HL-60 (cell line): Measurements from ENCODE around the gene CEBPB.

Experiments used
- DNase-seq, 2 experiments: peaks; one replicate each; pipeline ENCODE4 v3.0.0-alpha.2; 2010 to 2020; ENCODE audit warnings: low read depth in 1 of 2, low spot score in 1 of 2
- H3K27ac ChIP-seq: fragments of 250-450 bp; sonication (Bioruptor Pico); replicated peaks from 2 replicates; pipeline ENCODE4 v1.5.1; 2020; ENCODE audit warnings: mild to moderate bottlenecking, moderate library complexity
- H3K27me3 ChIP-seq: fragments of 250-450 bp; sonication (Bioruptor Pico); 2 replicates; pipeline ENCODE4 v1.5.1; 2021; ENCODE audit warnings: mild to moderate bottlenecking, moderate library complexity; ENCODE audit not compliant: insufficient read depth, poor library complexity, severe bottlenecking
- H3K4me3 ChIP-seq: replicated peaks from 2 replicates; pipeline ENCODE4 v1.5.1; 2011; ENCODE audit warnings: mild to moderate bottlenecking, control low read depth, low read length; ENCODE audit not compliant: insufficient read depth
- GABPA ChIP-seq: IDR thresholded peaks from 2 replicates; pipeline ENCODE4 v1.6.1; 2012; ENCODE audit warnings: low read depth
- POLR2AphosphoS5 ChIP-seq: IDR thresholded peaks from 2 replicates; pipeline ENCODE4 v1.6.1; 2012; ENCODE audit warnings: low read depth
- SPI1 ChIP-seq: IDR thresholded peaks from 2 replicates; pipeline ENCODE4 v1.6.1; 2012; ENCODE audit warnings: low read depth, mild to moderate bottlenecking, borderline replicate concordance
- TF ChIP-seq, protein P1 (sequence below): IDR thresholded peaks from one replicate; pipeline ENCODE4 v1.5.1; 2011; ENCODE audit warnings: low read length, control low read depth, inconsistent platforms; ENCODE audit not compliant: insufficient read depth
- TF ChIP-seq, protein P2 (sequence below): IDR thresholded peaks from 2 replicates; pipeline ENCODE4 v1.6.1; 2012; ENCODE audit warnings: low read depth; ENCODE audit not compliant: insufficient replicate concordance

CEBPB gene

DNA sequence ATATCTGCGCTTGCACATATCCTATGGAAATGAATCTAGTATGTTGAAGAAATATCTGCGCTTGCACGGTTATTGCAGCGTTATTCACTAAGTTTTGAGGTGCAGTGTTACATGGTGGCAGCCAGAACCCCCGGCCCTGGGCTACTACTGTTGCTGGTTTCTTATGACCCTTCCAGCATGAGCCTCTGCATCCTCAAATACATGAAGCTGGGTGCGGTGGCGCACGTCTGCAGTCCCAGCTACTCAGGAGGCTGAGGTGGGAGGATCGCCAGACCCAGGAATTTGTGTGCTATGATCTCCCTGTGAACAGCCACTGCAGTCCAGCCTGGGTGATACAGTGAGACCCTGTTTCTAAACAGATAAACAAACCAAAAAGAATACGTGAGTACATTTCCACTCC lies 9.3 kb upstream of the CEBPB start:
- Histone ChIP-seq H3K27ac (no peak overlapping the region), H3K4me3 (no peak overlapping the region), H3K27me3 (no peaks in the 10 kb centered on the region)
- DNase-seq = no peak
- no peak for TF ChIP-seq SPI1
- TF ChIP-seq GABPA = no peak
- TF ChIP-seq, protein P1, sequence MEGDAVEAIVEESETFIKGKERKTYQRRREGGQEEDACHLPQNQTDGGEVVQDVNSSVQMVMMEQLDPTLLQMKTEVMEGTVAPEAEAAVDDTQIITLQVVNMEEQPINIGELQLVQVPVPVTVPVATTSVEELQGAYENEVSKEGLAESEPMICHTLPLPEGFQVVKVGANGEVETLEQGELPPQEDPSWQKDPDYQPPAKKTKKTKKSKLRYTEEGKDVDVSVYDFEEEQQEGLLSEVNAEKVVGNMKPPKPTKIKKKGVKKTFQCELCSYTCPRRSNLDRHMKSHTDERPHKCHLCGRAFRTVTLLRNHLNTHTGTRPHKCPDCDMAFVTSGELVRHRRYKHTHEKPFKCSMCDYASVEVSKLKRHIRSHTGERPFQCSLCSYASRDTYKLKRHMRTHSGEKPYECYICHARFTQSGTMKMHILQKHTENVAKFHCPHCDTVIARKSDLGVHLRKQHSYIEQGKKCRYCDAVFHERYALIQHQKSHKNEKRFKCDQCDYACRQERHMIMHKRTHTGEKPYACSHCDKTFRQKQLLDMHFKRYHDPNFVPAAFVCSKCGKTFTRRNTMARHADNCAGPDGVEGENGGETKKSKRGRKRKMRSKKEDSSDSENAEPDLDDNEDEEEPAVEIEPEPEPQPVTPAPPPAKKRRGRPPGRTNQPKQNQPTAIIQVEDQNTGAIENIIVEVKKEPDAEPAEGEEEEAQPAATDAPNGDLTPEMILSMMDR = no peak
- TF ChIP-seq, protein P2, sequence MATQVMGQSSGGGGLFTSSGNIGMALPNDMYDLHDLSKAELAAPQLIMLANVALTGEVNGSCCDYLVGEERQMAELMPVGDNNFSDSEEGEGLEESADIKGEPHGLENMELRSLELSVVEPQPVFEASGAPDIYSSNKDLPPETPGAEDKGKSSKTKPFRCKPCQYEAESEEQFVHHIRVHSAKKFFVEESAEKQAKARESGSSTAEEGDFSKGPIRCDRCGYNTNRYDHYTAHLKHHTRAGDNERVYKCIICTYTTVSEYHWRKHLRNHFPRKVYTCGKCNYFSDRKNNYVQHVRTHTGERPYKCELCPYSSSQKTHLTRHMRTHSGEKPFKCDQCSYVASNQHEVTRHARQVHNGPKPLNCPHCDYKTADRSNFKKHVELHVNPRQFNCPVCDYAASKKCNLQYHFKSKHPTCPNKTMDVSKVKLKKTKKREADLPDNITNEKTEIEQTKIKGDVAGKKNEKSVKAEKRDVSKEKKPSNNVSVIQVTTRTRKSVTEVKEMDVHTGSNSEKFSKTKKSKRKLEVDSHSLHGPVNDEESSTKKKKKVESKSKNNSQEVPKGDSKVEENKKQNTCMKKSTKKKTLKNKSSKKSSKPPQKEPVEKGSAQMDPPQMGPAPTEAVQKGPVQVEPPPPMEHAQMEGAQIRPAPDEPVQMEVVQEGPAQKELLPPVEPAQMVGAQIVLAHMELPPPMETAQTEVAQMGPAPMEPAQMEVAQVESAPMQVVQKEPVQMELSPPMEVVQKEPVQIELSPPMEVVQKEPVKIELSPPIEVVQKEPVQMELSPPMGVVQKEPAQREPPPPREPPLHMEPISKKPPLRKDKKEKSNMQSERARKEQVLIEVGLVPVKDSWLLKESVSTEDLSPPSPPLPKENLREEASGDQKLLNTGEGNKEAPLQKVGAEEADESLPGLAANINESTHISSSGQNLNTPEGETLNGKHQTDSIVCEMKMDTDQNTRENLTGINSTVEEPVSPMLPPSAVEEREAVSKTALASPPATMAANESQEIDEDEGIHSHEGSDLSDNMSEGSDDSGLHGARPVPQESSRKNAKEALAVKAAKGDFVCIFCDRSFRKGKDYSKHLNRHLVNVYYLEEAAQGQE = no peak
- TF ChIP-seq POLR2AphosphoS5 = no peak

DNA sequence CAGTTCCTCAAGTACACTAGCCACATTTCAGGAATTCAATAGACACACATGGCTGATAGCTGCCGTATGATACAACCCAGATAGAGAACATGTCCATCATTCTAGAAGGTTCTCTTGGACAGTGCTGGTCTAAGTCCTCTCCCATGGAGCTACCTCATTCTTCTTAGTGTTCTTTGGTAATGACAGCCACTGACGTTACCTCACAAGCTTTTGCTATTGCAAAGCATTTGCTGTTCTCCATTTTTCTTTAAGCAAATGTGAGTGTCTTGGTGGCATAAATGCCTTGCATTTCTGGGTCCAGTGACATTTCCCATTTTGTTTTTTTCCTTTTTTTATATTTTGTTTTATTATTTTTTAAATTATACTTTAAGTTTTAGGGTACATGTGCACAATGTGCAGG lies 8.3 kb upstream of the CEBPB start:
- Histone ChIP-seq H3K27me3 (no peaks in the 10 kb centered on the region), H3K27ac (no peak overlapping the region), H3K4me3 (no peak overlapping the region)
- DNase-seq = peak in 1 of 2 experiments; percentile 68
- TF ChIP-seq, protein P1 = no peak

DNA sequence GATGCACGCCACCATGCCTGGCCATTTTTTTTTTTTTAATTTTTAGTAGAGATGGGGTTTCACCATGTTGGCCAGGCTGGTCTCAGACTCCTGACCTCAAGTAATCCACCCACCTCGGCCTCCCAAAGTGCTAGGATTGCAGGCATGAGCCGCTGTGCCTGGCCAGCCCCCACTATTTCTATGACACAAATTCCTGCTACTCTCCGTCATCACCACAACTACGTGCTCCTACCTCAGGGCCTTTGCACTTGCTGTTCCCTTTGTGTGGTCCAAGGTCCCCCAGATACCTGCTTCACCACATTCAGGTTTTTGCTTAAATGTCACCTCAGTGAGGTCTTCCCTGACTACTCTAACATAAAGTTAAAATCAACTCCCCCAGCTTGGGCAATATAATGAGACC lies 5.2 kb upstream of the CEBPB start:
- TF ChIP-seq, protein P2 = no peak
- TF ChIP-seq SPI1 (no peak), POLR2AphosphoS5 (no peak), GABPA (no peak)
- TF ChIP-seq, protein P1 = no peak
- DNase-seq = no peak
- no peak overlapping the region for H3K27ac ChIP-seq
- H3K27me3 ChIP-seq = no peaks in the 10 kb centered on the region
- H3K4me3 ChIP-seq = no peak overlapping the region

DNA sequence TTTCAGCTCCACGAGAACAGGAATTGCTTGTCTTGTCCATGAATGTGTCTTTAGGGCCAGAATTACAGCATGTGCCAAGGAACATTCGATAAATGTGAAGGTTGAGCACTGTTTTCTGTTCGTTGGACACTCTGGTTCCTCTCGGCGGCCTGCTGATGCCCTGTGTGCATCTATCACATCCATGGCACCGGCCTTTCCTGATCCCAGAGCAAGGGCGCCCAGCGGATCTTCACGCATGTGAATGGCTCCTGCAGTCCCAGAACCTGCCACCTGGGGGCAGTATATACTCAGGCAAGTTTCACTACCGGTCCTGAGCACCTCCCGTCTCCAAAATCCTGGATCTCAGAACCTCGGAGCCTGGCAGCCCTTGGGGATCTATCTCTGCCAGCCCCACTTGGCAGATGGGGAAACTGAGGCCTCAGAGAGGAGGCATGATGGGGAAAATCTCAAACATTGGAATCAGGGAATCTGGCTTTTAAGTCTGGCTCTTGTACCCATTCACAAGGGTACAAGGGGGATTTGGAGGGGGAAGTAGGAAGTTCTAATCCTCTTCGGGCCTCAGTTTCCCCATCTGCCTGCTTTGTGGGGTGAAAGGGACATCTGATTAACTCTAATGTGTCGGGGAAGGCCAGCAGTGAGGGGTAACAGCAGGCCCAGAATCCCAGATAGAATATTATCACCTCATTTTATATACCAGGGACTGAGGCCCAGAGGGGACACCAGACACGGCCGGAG lies 4.3 kb upstream of the CEBPB start:
- TF ChIP-seq, protein P2 = no peak
- TF ChIP-seq, protein P1 = peak; percentile 96
- TF ChIP-seq POLR2AphosphoS5 = no peak
- H3K27me3 ChIP-seq = no peaks in the 10 kb centered on the region
- no peak overlapping the region for H3K27ac ChIP-seq
- H3K4me3 ChIP-seq = no peak overlapping the region
- peak; percentile 77 to 88 for DNase-seq
